ENCODE measurements around the gene CANX. TPM values are rescaled to one million over a fixed set of nuclear protein-coding genes. Genes with fewer than 3 reads are reported as not detected.

Gene CANX
- total RNA-seq, 4 donors from 2014 or later, result 183 to 307 (median 253) TPM

DNA sequence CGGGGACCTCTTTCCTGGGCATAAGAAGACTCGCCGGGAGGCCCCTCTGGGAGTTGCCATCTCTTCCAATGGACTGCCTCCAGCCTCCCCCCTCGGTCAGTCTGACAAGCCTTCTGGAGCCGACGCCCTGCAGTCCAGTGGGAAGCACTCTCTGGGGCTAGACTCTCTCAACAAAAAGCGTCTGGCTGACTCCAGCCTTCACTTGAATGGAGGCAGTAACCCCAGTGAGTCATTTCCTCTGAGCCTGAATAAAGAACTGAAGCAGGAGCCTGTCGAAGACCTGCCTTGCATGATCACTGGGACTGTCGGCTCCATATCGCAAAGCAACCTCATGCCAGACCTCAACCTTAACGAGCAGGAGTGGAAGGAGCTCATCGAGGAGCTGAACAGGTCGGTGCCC lies 66.6 kb downstream of the CANX start:
- WGBS, 2 donors, result 39 to 53% methylated on average over 13 of the region's 13 CpGs
- no peak for DNase-seq (ENCODE audit: low spot score in 2 of 2)
- TF ChIP-seq, protein P1, sequence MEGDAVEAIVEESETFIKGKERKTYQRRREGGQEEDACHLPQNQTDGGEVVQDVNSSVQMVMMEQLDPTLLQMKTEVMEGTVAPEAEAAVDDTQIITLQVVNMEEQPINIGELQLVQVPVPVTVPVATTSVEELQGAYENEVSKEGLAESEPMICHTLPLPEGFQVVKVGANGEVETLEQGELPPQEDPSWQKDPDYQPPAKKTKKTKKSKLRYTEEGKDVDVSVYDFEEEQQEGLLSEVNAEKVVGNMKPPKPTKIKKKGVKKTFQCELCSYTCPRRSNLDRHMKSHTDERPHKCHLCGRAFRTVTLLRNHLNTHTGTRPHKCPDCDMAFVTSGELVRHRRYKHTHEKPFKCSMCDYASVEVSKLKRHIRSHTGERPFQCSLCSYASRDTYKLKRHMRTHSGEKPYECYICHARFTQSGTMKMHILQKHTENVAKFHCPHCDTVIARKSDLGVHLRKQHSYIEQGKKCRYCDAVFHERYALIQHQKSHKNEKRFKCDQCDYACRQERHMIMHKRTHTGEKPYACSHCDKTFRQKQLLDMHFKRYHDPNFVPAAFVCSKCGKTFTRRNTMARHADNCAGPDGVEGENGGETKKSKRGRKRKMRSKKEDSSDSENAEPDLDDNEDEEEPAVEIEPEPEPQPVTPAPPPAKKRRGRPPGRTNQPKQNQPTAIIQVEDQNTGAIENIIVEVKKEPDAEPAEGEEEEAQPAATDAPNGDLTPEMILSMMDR (IDR thresholded peaks at IDR 0.05), result no peak
- no peak for TF ChIP-seq POLR2A (IDR thresholded peaks at IDR 0.05)
- H3K4me3 ChIP-seq (ENCODE audit: low read depth, poor library complexity, severe bottlenecking), result no peak overlapping the region
- intact Hi-C loops (cut with DNase I; ENCODE audit: low total_unique reads), result no loop called here

DNA sequence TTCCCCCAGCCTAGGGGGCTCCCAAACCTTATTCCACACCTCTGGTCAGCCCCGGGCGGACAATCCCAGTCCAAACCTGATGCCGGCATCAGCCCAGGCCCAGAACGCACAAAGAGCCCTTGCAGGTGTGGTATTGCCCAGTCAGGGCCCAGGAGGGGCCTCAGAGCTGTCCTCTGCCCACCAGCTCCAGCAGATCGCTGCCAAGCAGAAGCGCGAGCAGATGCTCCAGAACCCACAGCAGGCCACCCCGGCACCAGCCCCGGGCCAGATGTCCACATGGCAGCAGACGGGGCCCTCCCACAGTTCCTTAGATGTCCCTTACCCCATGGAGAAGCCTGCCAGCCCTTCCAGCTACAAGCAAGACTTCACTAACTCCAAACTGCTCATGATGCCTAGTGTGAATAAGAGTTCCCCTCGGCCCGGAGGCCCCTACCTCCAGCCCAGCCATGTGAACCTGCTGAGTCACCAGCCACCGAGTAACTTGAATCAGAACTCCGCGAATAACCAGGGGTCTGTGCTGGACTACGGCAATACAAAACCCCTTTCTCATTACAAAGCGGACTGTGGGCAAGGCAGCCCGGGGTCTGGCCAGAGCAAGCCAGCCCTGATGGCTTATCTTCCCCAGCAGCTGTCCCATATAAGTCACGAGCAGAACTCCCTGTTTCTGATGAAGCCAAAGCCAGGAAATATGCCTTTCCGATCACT lies 67.4 kb downstream of the CANX start:
- no peak for DNase-seq (ENCODE audit: low spot score in 2 of 2)
- H3K4me3 ChIP-seq (ENCODE audit: low read depth, poor library complexity, severe bottlenecking), result no peak overlapping the region
- 79 to 83% methylated on average over 14 to 18 of the region's 20 CpGs for WGBS, 2 donors
- intact Hi-C loops (cut with DNase I; ENCODE audit: low total_unique reads), result no loop called here
- no peak for TF ChIP-seq POLR2A (IDR thresholded peaks at IDR 0.05)
- TF ChIP-seq, protein P1 (IDR thresholded peaks at IDR 0.05), result no peak

DNA sequence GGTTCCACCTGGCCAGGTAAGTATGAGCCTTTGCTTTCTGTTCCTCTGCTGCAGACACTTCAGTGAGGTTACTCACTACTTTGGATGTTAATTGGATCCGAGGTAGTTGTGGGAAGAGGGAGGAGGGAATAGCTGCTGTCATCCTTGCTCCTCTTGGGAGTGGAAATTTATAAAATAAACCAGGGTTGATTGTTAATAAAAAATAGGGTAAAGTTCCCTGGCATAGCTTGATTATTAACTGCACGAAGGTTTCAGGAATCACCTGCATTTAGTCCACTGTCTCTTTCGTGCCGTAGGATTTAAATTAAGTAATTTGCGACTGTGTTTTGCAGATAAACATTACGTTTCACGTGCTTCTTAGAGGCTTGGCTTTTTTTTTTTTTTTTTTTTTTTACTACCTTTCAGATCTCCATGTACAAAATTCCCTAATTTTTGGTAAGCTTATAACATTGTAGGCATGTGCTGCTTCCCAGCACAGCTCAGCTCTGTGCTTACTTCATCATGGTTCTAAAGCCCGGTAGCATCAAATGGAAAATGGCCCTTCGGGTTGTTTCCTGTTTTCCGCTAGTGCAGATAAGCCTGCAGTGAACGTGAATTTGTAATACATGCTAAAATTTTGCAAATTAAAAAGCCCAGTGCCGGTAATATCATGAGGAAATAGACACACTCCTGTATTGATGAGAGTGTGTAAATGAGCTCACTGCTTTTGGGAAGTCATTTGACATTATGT lies 68.1 kb downstream of the CANX start:
- intact Hi-C loops (cut with DNase I; ENCODE audit: low total_unique reads), result no loop called here
- no peak for DNase-seq (ENCODE audit: low spot score in 2 of 2)
- H3K4me3 ChIP-seq (ENCODE audit: low read depth, poor library complexity, severe bottlenecking), result no peak overlapping the region
- 69 to 74% methylated on average over 12 of the region's 12 CpGs for WGBS, 2 donors
- no peak for TF ChIP-seq POLR2A (IDR thresholded peaks at IDR 0.05)
- TF ChIP-seq, protein P1 (IDR thresholded peaks at IDR 0.05), result no peak

DNA sequence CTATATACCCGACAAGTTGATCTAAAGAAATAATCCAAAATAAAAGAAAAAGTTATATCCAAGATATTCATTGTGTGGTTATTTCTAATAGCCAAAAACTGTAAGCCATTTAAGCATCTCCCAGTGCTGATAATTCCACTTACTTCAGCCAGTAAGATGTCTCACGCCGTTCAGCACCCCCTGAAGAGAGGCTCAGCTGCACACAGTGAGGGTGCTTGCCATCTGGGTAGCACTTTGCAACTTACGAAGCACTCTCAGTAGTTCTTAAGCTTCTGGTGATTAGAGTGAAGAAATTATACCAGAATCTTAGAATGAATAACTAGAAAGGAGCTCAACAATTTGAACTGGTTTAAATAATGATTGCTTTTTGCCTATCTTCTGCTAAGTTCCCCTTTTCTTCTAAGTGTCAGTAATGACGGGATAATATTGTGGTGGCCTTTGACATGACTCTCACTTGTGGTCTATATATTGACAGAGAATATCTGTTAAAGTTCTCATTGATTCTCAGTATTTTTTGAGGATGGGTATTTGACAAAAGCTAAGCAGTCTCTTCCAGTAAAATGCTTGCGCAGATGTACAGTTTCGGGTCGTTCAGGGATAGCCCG lies 68.8 kb downstream of the CANX start:
- WGBS, 2 donors, result 88 to 89% methylated on average over 9 of the region's 9 CpGs
- no peak for DNase-seq (ENCODE audit: low spot score in 2 of 2)
- intact Hi-C loops (cut with DNase I; ENCODE audit: low total_unique reads), result no loop called here
- no peak overlapping the region for H3K4me3 ChIP-seq (ENCODE audit: low read depth, poor library complexity, severe bottlenecking)
- TF ChIP-seq POLR2A (IDR thresholded peaks at IDR 0.05), result no peak
- TF ChIP-seq, protein P1 (IDR thresholded peaks at IDR 0.05), result no peak

DNA sequence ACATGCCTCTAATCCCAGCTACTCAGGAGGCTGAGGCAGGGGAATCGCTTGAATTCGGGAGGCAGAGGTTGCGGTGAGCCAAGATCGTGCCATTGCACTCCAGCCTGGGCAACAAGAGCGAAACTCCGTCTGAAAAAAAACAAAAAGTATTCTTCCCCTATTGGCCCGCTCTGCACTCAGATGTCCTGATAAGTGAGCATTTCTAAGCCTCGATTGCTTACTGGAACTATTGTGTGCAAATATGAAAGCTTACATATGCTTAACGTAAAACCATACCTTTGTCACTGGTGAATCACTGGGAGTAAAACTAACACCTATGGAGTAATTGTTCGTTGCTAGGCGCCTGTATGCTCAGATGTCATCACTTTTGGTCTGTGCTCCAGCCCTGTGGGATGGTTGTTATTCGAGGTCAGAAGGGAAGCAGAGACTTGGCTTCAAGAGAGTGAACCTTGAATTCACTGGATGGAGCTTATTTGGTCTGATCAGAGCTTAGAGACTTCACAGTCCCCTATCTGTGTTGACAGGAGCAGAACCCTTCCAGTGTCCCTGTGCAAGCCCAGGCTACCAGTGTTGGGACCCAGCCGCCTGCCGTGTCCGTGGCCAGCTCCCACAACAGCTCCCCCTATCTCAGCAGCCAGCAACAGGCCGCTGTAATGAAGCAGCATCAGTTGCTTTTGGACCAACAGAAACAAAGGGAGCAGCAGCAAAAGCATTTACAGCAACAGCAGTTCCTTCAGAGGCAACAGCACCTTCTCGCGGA lies 69.7 kb downstream of the CANX start:
- DNase-seq (ENCODE audit: low spot score in 2 of 2), result no peak
- no peak overlapping the region for H3K4me3 ChIP-seq (ENCODE audit: low read depth, poor library complexity, severe bottlenecking)
- intact Hi-C loops (cut with DNase I; ENCODE audit: low total_unique reads), result no loop called here
- WGBS, 2 donors, result 88 to 92% methylated on average over 18 of the region's 18 CpGs
- TF ChIP-seq, protein P1 (IDR thresholded peaks at IDR 0.05), result no peak
- no peak for TF ChIP-seq POLR2A (IDR thresholded peaks at IDR 0.05)
